HEK293 (cell line): ENCODE data around the gene DHRS7B.

Experiments
- BCL11A ChIP-seq: fragments of 450-650 bp; formaldehyde crosslinking; IDR thresholded peaks from 2 replicates; pipeline ENCODE4 v1.5.1; 2016; ENCODE audit warnings: low read depth, missing biosample characterization, missing genetic modification characterization
- GLI4 ChIP-seq: fragments of 450-650 bp; formaldehyde crosslinking; IDR thresholded peaks from 2 replicates; pipeline ENCODE4 v1.5.1; 2016; ENCODE audit warnings: missing biosample characterization, missing genetic modification characterization
- HOXA7 ChIP-seq: sonication (generic); formaldehyde crosslinking; IDR thresholded peaks from 2 replicates; pipeline ENCODE4 v1.8.1; 2022; ENCODE audit warnings: missing genetic modification reagents, borderline replicate concordance
- INSM2 ChIP-seq: fragments of 450-650 bp; formaldehyde crosslinking; IDR thresholded peaks from 2 replicates; pipeline ENCODE4 v1.5.1; 2016; ENCODE audit warnings: missing biosample characterization, missing genetic modification characterization
- PRDM10 ChIP-seq: fragments of 450-650 bp; formaldehyde crosslinking; IDR thresholded peaks from 2 replicates; pipeline ENCODE4 v1.5.1; 2016; ENCODE audit warnings: missing biosample characterization, missing genetic modification characterization
- PRDM4 ChIP-seq: fragments of 450-650 bp; formaldehyde crosslinking; IDR thresholded peaks from 2 replicates; pipeline ENCODE4 v1.5.1; 2017; ENCODE audit warnings: missing biosample characterization, missing genetic modification characterization
- SETDB1 ChIP-seq: IDR thresholded peaks from one replicate; pipeline ENCODE4 v1.6.1; 2017; ENCODE audit warnings: mild to moderate bottlenecking, low read length, moderate library complexity, mixed read lengths; ENCODE audit not compliant: insufficient read length
- ZBTB1 ChIP-seq: fragments of 450-650 bp; formaldehyde crosslinking; IDR thresholded peaks from 2 replicates; pipeline ENCODE4 v1.5.1; 2016; ENCODE audit warnings: missing biosample characterization, missing genetic modification characterization
- ZEB2 ChIP-seq: fragments of 450-650 bp; formaldehyde crosslinking; IDR thresholded peaks from 2 replicates; pipeline ENCODE4 v1.5.1; 2016; ENCODE audit warnings: missing biosample characterization, missing genetic modification characterization
- ZFHX2 ChIP-seq: fragments of 450-650 bp; formaldehyde crosslinking; conservative IDR thresholded peaks from 2 replicates; pipeline ENCODE4 v1.5.1; 2016; ENCODE audit warnings: missing biosample characterization, missing genetic modification characterization
- ZFP69B ChIP-seq: fragments of 450-650 bp; formaldehyde crosslinking; IDR thresholded peaks from 2 replicates; pipeline ENCODE4 v1.5.1; 2016; ENCODE audit warnings: missing biosample characterization, missing genetic modification characterization
- ZNF121 ChIP-seq: fragments of 450-650 bp; formaldehyde crosslinking; IDR thresholded peaks from 2 replicates; pipeline ENCODE4 v1.5.1; 2016; ENCODE audit warnings: missing biosample characterization, missing genetic modification characterization
- ZNF138 ChIP-seq: fragments of 450-650 bp; formaldehyde crosslinking; IDR thresholded peaks from 2 replicates; pipeline ENCODE4 v1.5.1; 2016; ENCODE audit warnings: missing biosample characterization, missing genetic modification characterization, borderline replicate concordance
- ZNF155 ChIP-seq: fragments of 450-650 bp; formaldehyde crosslinking; IDR thresholded peaks from 2 replicates; pipeline ENCODE4 v1.5.1; 2016; ENCODE audit warnings: missing biosample characterization, missing genetic modification characterization
- ZNF184 ChIP-seq: fragments of 450-650 bp; IDR thresholded peaks from 2 replicates; pipeline ENCODE4 v1.5.1; 2018; ENCODE audit warnings: missing biosample characterization, mild to moderate bottlenecking, missing genetic modification characterization
- ZNF202 ChIP-seq: fragments of 450-650 bp; formaldehyde crosslinking; IDR thresholded peaks from 2 replicates; pipeline ENCODE4 v1.5.1; 2016; ENCODE audit warnings: missing biosample characterization, missing genetic modification characterization, borderline replicate concordance
- ZNF266 ChIP-seq: fragments of 450-650 bp; formaldehyde crosslinking; IDR thresholded peaks from 2 replicates; pipeline ENCODE4 v1.5.1; 2016; ENCODE audit warnings: missing biosample characterization, missing genetic modification characterization, low read depth
- ZNF280D ChIP-seq: fragments of 450-650 bp; formaldehyde crosslinking; IDR thresholded peaks from 2 replicates; pipeline ENCODE4 v1.5.1; 2016; ENCODE audit warnings: missing biosample characterization, missing genetic modification characterization
- ZNF324 ChIP-seq: fragments of 450-650 bp; formaldehyde crosslinking; IDR thresholded peaks from 2 replicates; pipeline ENCODE4 v1.5.1; 2016; ENCODE audit warnings: missing biosample characterization, missing genetic modification characterization
- ZNF391 ChIP-seq: fragments of 450-650 bp; formaldehyde crosslinking; IDR thresholded peaks from 2 replicates; pipeline ENCODE4 v1.5.1; 2016; ENCODE audit warnings: low read depth, missing biosample characterization, missing genetic modification characterization, borderline replicate concordance
- ZNF488 ChIP-seq: fragments of 450-650 bp; formaldehyde crosslinking; IDR thresholded peaks from 2 replicates; pipeline ENCODE4 v1.5.1; 2016; ENCODE audit warnings: missing biosample characterization, missing genetic modification characterization
- ZNF514 ChIP-seq: fragments of 450-650 bp; formaldehyde crosslinking; IDR thresholded peaks from 2 replicates; pipeline ENCODE4 v1.5.1; 2016; ENCODE audit warnings: missing biosample characterization, missing genetic modification characterization
- ZNF521 ChIP-seq: fragments of 450-650 bp; formaldehyde crosslinking; IDR thresholded peaks from 2 replicates; pipeline ENCODE4 v1.5.1; 2017; ENCODE audit warnings: missing biosample characterization, mild to moderate bottlenecking, missing genetic modification characterization
- ZNF561 ChIP-seq: fragments of 450-650 bp; IDR thresholded peaks from 2 replicates; pipeline ENCODE4 v1.5.1; 2018; ENCODE audit warnings: missing biosample characterization, missing genetic modification characterization, borderline replicate concordance
- ZNF645 ChIP-seq: fragments of 450-650 bp; formaldehyde crosslinking; IDR thresholded peaks from 2 replicates; pipeline ENCODE4; 2016; ENCODE audit warnings: missing biosample characterization, missing genetic modification characterization
- ZNF747 ChIP-seq: fragments of 450-650 bp; formaldehyde crosslinking; IDR thresholded peaks from 2 replicates; pipeline ENCODE4 v1.5.1; 2016; ENCODE audit warnings: missing biosample characterization, missing genetic modification characterization
- ZSCAN30 ChIP-seq: fragments of 450-650 bp; IDR thresholded peaks from 2 replicates; pipeline ENCODE4 v1.5.1; 2018; ENCODE audit warnings: missing biosample characterization, mild to moderate bottlenecking, missing genetic modification characterization, moderate library complexity

The DHRS7B gene

GRCh38 chr17:21214015-21214776, 87.4 kb downstream of the DHRS7B start, which contains the start of gene TMEM11 (continued):
- TF ChIP-seq ZNF747 (tag by site-specific recombination) (no peak), INSM2 (tag by site-specific recombination) (no peak; the same call in 1 of the 2 replicates), ZNF184 (tag by site-specific recombination) (no peak; the same call in 1 of the 2 replicates), PRDM4 (tag by site-specific recombination) (no peak), ZFHX2 (tag by site-specific recombination) (no peak), ZNF202 (no peak), ZNF121 (tag by site-specific recombination) (peak; percentile 51; the same call in 1 of the 2 replicates), ZNF514 (tag by site-specific recombination) (no peak), ZNF521 (tag by site-specific recombination) (no peak), GLI4 (peak; percentile 81; the same call in 1 of the 2 replicates), ZBTB1 (tag by site-specific recombination) (no peak), ZSCAN30 (peak; percentile 58; the same call in 1 of the 2 replicates), HOXA7 (CRISPR knock-in tag) (no peak), BCL11A (no peak), ZNF155 (tag by site-specific recombination) (no peak), ZNF266 (tag by site-specific recombination) (no peak), ZNF488 (no peak), ZNF280D (tag by site-specific recombination) (no peak), ZNF138 (no peak), SETDB1 (no peak), ZNF645 (tag by site-specific recombination) (no peak), ZNF324 (tag by site-specific recombination) (peak; percentile 37; the same call in 1 of the 2 replicates), ZNF561 (tag by site-specific recombination) (peak; percentile 65; the same call in 1 of the 2 replicates), ZNF391 (no peak; the same call in 1 of the 2 replicates), ZFP69B (tag by site-specific recombination) (no peak), ZEB2 (tag by site-specific recombination) (no peak), PRDM10 (tag by site-specific recombination) (peak; percentile 58)
